K562 (cell line): ENCODE data around the gene ZNF441. TPM values are rescaled to one million over a fixed set of nuclear protein-coding genes. Genes with fewer than 3 reads are reported as not detected.
A peak's percentile ranks its signal among the peaks of the same experiment; 100 is the strongest.

ENCODE experiments used
- ATAC-seq: fragments of 200-7000 bp; cut with Tn5 transposase; 3 replicates; pipeline ENCODE4 v1.9.1; 2020; ENCODE audit warnings: moderate library complexity
- BruUV-seq: library from RNA; stranded (reverse); fragments of 400-500 nt; replicated peaks from 2 replicates; lab custom pipeline; 2021; lab: Mats Ljungman, UMichigan
- CTCF ChIA-PET: fragments of 300-600 bp; formaldehyde crosslinking; extraction: SDS; loops from one replicate; lab custom pipeline; 2021; ENCODE audit warnings: low intra/inter-chr PET ratio; lab: Yijun Ruan, JAX
- POLR2A ChIA-PET: fragments of 300-600, 350-650 bp; sonication (Branson Sonifier 250); formaldehyde crosslinking; extraction: SDS; loops from one replicate; lab custom pipeline; 2021; ENCODE audit warnings: antibody characterized with exemption, inconsistent platforms; lab: Yijun Ruan, JAX
- DNase-seq, 4 experiments: peaks; one replicate each; pipeline versions ENCODE4 v3.0.0 to v3.0.0-alpha.2; 2011 to 2018; ENCODE audit warnings: low spot score in 3 of 4, mixed read lengths in 3 of 4; ENCODE audit errors: extremely low read depth in 1 of 4
- FAIRE-seq: peaks from 2 replicates; lab custom pipeline; 2011; peaks lifted over from hg19 to GRCh38; lab: Jason Lieb, UNC
- H2AFZ ChIP-seq: 2 replicates; pipeline ENCODE4 v1.6.0; 2011; ENCODE audit warnings: low read depth, low read length, control low read depth, inconsistent platforms
- H3K27ac ChIP-seq: fragments of 200-600 bp; 3 replicates; pipeline ENCODE4 v1.8.0; 2011; ENCODE audit warnings: low read depth, mild to moderate bottlenecking, control low read depth, inconsistent platforms, low read length, moderate library complexity, mixed read lengths; ENCODE audit errors: extremely low read depth
- H3K27me3 ChIP-seq, 2 experiments: fragments of 300-600 bp in 1 of 2; 2 replicates in 1 of 2; 3 replicates in 1 of 2; pipeline versions ENCODE4 v1.6.0 to v1.8.0; 2011; ENCODE audit warnings: inconsistent platforms in 2 of 2, low read length in 2 of 2, mild to moderate bottlenecking in 1 of 2, mixed read lengths in 1 of 2, moderate library complexity in 1 of 2; ENCODE audit not compliant: control insufficient read depth in 2 of 2, insufficient read depth in 2 of 2
- H3K36me3 ChIP-seq: fragments of 300-600 bp; 3 replicates; pipeline ENCODE4 v1.8.0; 2011; ENCODE audit warnings: mild to moderate bottlenecking, low read length, inconsistent platforms; ENCODE audit not compliant: control insufficient read depth, insufficient read depth
- H3K4me1 ChIP-seq, 2 experiments: fragments of 200-600 bp in 1 of 2; replicated peaks in 1 of 2; 2 replicates in 1 of 2; 3 replicates in 1 of 2; pipeline versions ENCODE4 v1.5.1 to v1.8.0; 2011; ENCODE audit warnings: inconsistent platforms in 2 of 2, low read length in 2 of 2, mild to moderate bottlenecking in 1 of 2, mixed read lengths in 1 of 2, moderate library complexity in 1 of 2; ENCODE audit not compliant: control insufficient read depth in 2 of 2, insufficient read depth in 2 of 2
- H3K4me2 ChIP-seq: 2 replicates; pipeline ENCODE4 v1.6.1; 2011; ENCODE audit warnings: low read length, control low read depth, inconsistent platforms, mixed read lengths; ENCODE audit not compliant: insufficient read depth
- H3K4me3 ChIP-seq: fragments of 200-600 bp; sonication (generic), shearing (Covaris generic); 2 replicates; pipeline ENCODE4 v1.5.1; 2016; ENCODE audit warnings: control low read depth, inconsistent platforms
- H3K79me2 ChIP-seq: fragments of 200-600 bp; 3 replicates; pipeline ENCODE4 v1.8.0; 2011; ENCODE audit warnings: low read length, inconsistent platforms; ENCODE audit not compliant: control insufficient read depth, insufficient read depth
- H3K9ac ChIP-seq, 2 experiments: 2 replicates each; pipeline versions ENCODE4 v1.6.0 to v1.6.1; 2011; ENCODE audit warnings: low read depth in 2 of 2, low read length in 2 of 2, control low read depth in 1 of 2, inconsistent platforms in 1 of 2, mild to moderate bottlenecking in 1 of 2, mixed read lengths in 1 of 2; ENCODE audit not compliant: insufficient read depth in 1 of 2
- H3K9me1 ChIP-seq: one replicate; pipeline ENCODE4 v1.6.0; 2011; ENCODE audit warnings: inconsistent platforms, mild to moderate bottlenecking, low read length, moderate library complexity; ENCODE audit not compliant: control insufficient read depth, insufficient read depth
- H3K9me3 ChIP-seq: replicated peaks from 2 replicates; pipeline ENCODE4 v1.5.1; 2011; ENCODE audit warnings: low read depth, low read length, inconsistent platforms; ENCODE audit not compliant: control insufficient read depth, insufficient read depth
- H4K20me1 ChIP-seq: replicated peaks from 2 replicates; pipeline ENCODE4 v1.6.1; 2011; ENCODE audit warnings: low read length, inconsistent platforms, mixed read lengths; ENCODE audit not compliant: control insufficient read depth, insufficient read depth
- CBX3 ChIP-seq, 2 experiments: IDR thresholded peaks; 1 replicate in 1 of 2; 2 replicates in 1 of 2; pipeline ENCODE4 v1.6.1; 2012; ENCODE audit warnings: inconsistent platforms in 2 of 2, low read length in 2 of 2, borderline replicate concordance in 1 of 2, control low read depth in 1 of 2
- DACH1 ChIP-seq: fragments of 450-650 bp; IDR thresholded peaks from 2 replicates; pipeline ENCODE4 v1.6.1; 2018; ENCODE audit not compliant: partially characterized antibody
- DMBX1 ChIP-seq: fragments of 250-450 bp; sonication (Bioruptor Pico); IDR thresholded peaks from 2 replicates; pipeline ENCODE4 v1.8.0; 2022; ENCODE audit warnings: inconsistent platforms, mild to moderate bottlenecking, moderate library complexity, borderline replicate concordance
- DNMT1 ChIP-seq: fragments of 450-650 bp; IDR thresholded peaks from 2 replicates; pipeline ENCODE4 v1.6.1; 2016; ENCODE audit warnings: antibody characterized with exemption, mild to moderate bottlenecking
- ESRRA ChIP-seq: fragments of 450-650 bp; IDR thresholded peaks from 2 replicates; pipeline ENCODE4 v1.6.1; 2014; ENCODE audit warnings: low read depth, mild to moderate bottlenecking, moderate library complexity, borderline replicate concordance
- ETV1 ChIP-seq: fragments of 450-650 bp; conservative IDR thresholded peaks from 2 replicates; pipeline ENCODE4 v1.6.1; 2016; ENCODE audit warnings: missing genetic modification characterization, control low read depth, low read depth, missing compliant biosample characterization
- GTF2E2 ChIP-seq: fragments of 200-800 bp; sonication (Bioruptor generic); IDR thresholded peaks from 2 replicates; pipeline ENCODE4 v1.6.1; 2016; ENCODE audit warnings: missing genetic modification characterization, missing compliant biosample characterization
- HDAC6 ChIP-seq: IDR thresholded peaks from 2 replicates; pipeline ENCODE4 v1.6.1; 2012; ENCODE audit warnings: low read depth, mild to moderate bottlenecking, control low read depth, inconsistent platforms, low read length, moderate library complexity
- KLF1 ChIP-seq: fragments of 450-650 bp; IDR thresholded peaks from 2 replicates; pipeline ENCODE4 v1.6.1; 2016; ENCODE audit warnings: missing genetic modification characterization, missing compliant biosample characterization
- MAZ ChIP-seq, 2 experiments: fragments of 450-650 bp in 1 of 2; sonication (generic) in 1 of 2; formaldehyde crosslinking; IDR thresholded peaks in 1 of 2; conservative IDR thresholded peaks in 1 of 2; 2 replicates each; pipeline versions ENCODE4 v1.4.0 to v1.5.0; 2020; ENCODE audit warnings: mild to moderate bottlenecking in 1 of 2, missing genetic modification reagents in 1 of 2
- MCM2 ChIP-seq: fragments of 450-650 bp; IDR thresholded peaks from 2 replicates; pipeline ENCODE4 v1.6.1; 2017; ENCODE audit warnings: low read depth, mild to moderate bottlenecking
- MEF2A ChIP-seq: IDR thresholded peaks from 2 replicates; pipeline ENCODE4 v1.6.1; 2011; ENCODE audit warnings: low read depth, mild to moderate bottlenecking, low read length, moderate library complexity; ENCODE audit not compliant: control insufficient read depth
- NBN ChIP-seq: fragments of 450-650 bp; IDR thresholded peaks from 2 replicates; pipeline ENCODE4 v1.6.1; 2016; ENCODE audit warnings: low read depth, mild to moderate bottlenecking
- NUFIP1 ChIP-seq: fragments of 450-650 bp; IDR thresholded peaks from 2 replicates; pipeline ENCODE4 v1.6.1; 2018; ENCODE audit not compliant: partially characterized antibody
- SAFB2 ChIP-seq: fragments of 200-400 bp; formaldehyde crosslinking; IDR thresholded peaks from 2 replicates; pipeline ENCODE4 v1.6.1; 2018; ENCODE audit warnings: borderline replicate concordance, low read length, low read depth, moderate library complexity; ENCODE audit not compliant: severe bottlenecking
- SIN3A ChIP-seq, 2 experiments: fragments of 150-350 bp in 1 of 2; IDR thresholded peaks; 2 replicates each; pipeline ENCODE4 v1.6.1; 2011 to 2016; ENCODE audit warnings: borderline replicate concordance in 2 of 2, low read depth in 2 of 2, low read length in 2 of 2, mild to moderate bottlenecking in 2 of 2, moderate library complexity in 2 of 2; ENCODE audit not compliant: control insufficient read depth in 1 of 2
- TEAD4 ChIP-seq, 2 experiments: sonication (generic) in 1 of 2; formaldehyde crosslinking in 1 of 2; IDR thresholded peaks; 2 replicates each; pipeline versions ENCODE4 v1.6.1 to v1.8.0; 2012 to 2022; ENCODE audit warnings: borderline replicate concordance in 1 of 2, inconsistent platforms in 1 of 2, low read length in 1 of 2, mild to moderate bottlenecking in 1 of 2, missing genetic modification reagents in 1 of 2
- THAP7 ChIP-seq: fragments of 250-450 bp; sonication (Bioruptor Pico); IDR thresholded peaks from 2 replicates; pipeline ENCODE4 v1.5.0; 2021
- TRIM28 ChIP-seq: fragments of 450-650 bp; IDR thresholded peaks from 2 replicates; pipeline ENCODE4 v1.6.1; 2017
- ZNF75A ChIP-seq: fragments of 450-650 bp; formaldehyde crosslinking; IDR thresholded peaks from 2 replicates; pipeline ENCODE4 v1.4.0; 2020; ENCODE audit warnings: mild to moderate bottlenecking
- ZNF830 ChIP-seq: fragments of 250-450 bp; sonication (Bioruptor Pico); IDR thresholded peaks from 2 replicates; pipeline ENCODE4 v1.5.0; 2021; ENCODE audit warnings: mild to moderate bottlenecking
- WGBS: fragments of 100-300 bp; shearing (Covaris generic); methylation state at CpG from one replicate; pipeline ENCODE4 v1.1.6; 2016; ENCODE audit warnings: low coverage, mixed read lengths; ENCODE audit not compliant: insufficient coverage; ENCODE audit errors: missing lambda C conversion rate; 5-methylcytosine and 5-hydroxymethylcytosine counted together
- in situ Hi-C: fragments of 300-500 bp; cut with MboI; formaldehyde crosslinking; loops from 4 replicates; pipeline ENCODE4 v1.15.0; 2018; ENCODE audit warnings: inconsistent platforms, mixed read lengths
- intact Hi-C: fragments of 100-400 bp; cut with micrococcal nuclease; formaldehyde crosslinking; loops from 2 replicates; pipeline ENCODE4 v1.14.2; 2022
- polyA plus RNA-seq, 8 experiments: library from polyadenylated mRNA; depleted of rRNA in 4 of 8; stranded (reverse) in 5 of 8; unstranded in 3 of 8; fragments of >200 nt; fragmentation: Nextera tagmentation in 2 of 8; fragmentation: Illumina TruSeq in 1 of 8; extraction: Ambion mirVana in 2 of 8; extraction: Trizol in 1 of 8; gene quantifications; 2 replicates each; pipeline versions ENCODE4 v1.2.1 to v1.2.3, GENCODE V29; 2011 to 2014; ENCODE audit warnings: inconsistent platforms in 1 of 8, missing spikeins in 1 of 8
- total RNA-seq, 7 experiments: library from RNA; depleted of rRNA in 6 of 7; stranded (reverse); fragments of >200 nt in 6 of 7; fragmentation: Illumina TruSeq in 2 of 7; extraction: Trizol in 2 of 7; gene quantifications; 2 replicates each; pipeline versions ENCODE4 v1.2.1 to v1.2.3, GENCODE V29; 2011 to 2021; ENCODE audit warnings: low replicate concordance in 1 of 7
- TF ChIP-seq, protein P1 (sequence below): fragments of 150-350 bp; conservative IDR thresholded peaks from 2 replicates; pipeline ENCODE4 v1.6.1; 2014; ENCODE audit warnings: low read length

Gene ZNF441
- total and polyA plus RNA-seq, 9 of the 15 experiments (the other 6 are each of a cell fraction or from before 2014, with no cell fraction given), result 1.9 to 14.0 (median 7.8) TPM

- H4K20me1 ChIP-seq, result no peaks in the 10 kb centered on the region
- no peak overlapping the region for H3K9ac ChIP-seq
- BruUV-seq, result no TSS peak
- no peaks in the 10 kb centered on the region for H3K4me1 ChIP-seq
- POLR2A ChIA-PET, result no interaction called here
- CTCF ChIA-PET, result no interaction called here
- H2AFZ ChIP-seq, result no peak overlapping the region
- no peaks in the 10 kb centered on the region for H3K79me2 ChIP-seq
- H3K4me3 ChIP-seq, result no peak overlapping the region
- intact Hi-C loops (no loop called here), in situ Hi-C loops (no loop called here)
- 18% methylated on average over 1 of the region's 1 CpG for WGBS
- ATAC-seq, result no peak
- H3K9me3 ChIP-seq, result peaks cover 10% of the 10 kb centered on the region
- no peak for DNase-seq
- no peak overlapping the region for H3K4me2 ChIP-seq
- no peaks in the 10 kb centered on the region for H3K36me3 ChIP-seq
- no peaks in the 10 kb centered on the region for H3K9me1 ChIP-seq
- no peak overlapping the region for H3K27ac ChIP-seq
- no peak for FAIRE-seq
- H3K27me3 ChIP-seq, result no peaks in the 10 kb centered on the region
- TF ChIP-seq NUFIP1 (no peak), ZNF75A (CRISPR knock-in tag) (peak; percentile 96), CBX3 (IDR thresholded peaks at IDR 0.05; ENCODE audit: borderline replicate concordance in 1 of 2, low read length in 2 of 2) (0 out of 3 replicates have a peak, but pooled peaks of 1 of the 2 experiments have one; percentile 20), DACH1 (no peak), MAZ (CRISPR knock-in tag; conservative IDR thresholded peaks at IDR 0.05 in 1 of 2, IDR thresholded peaks at IDR 0.05 in 1 of 2) (no peak), SAFB2 (no peak), TEAD4 (IDR thresholded peaks at IDR 0.05; ENCODE audit: low read length) (no peak), TEAD4 (CRISPR knock-in tag; IDR thresholded peaks at IDR 0.05; ENCODE audit: borderline replicate concordance) (no peak), SIN3A (IDR thresholded peaks at IDR 0.05; ENCODE audit: borderline replicate concordance in 2 of 2, control insufficient read depth in 1 of 2, low read depth in 2 of 2, low read length in 2 of 2) (no peak), DNMT1 (no peak), ESRRA (no peak), ETV1 (no peak), TRIM28 (peak; percentile 89), NBN (no peak), MCM2 (no peak), KLF1 (tag) (no peak), THAP7 (CRISPR knock-in tag) (no peak), HDAC6 (no peak), DMBX1 (no peak), GTF2E2 (tag) (no peak), ZNF830 (CRISPR knock-in tag) (no peak), MEF2A (no peak)
- TF ChIP-seq, protein P1, sequence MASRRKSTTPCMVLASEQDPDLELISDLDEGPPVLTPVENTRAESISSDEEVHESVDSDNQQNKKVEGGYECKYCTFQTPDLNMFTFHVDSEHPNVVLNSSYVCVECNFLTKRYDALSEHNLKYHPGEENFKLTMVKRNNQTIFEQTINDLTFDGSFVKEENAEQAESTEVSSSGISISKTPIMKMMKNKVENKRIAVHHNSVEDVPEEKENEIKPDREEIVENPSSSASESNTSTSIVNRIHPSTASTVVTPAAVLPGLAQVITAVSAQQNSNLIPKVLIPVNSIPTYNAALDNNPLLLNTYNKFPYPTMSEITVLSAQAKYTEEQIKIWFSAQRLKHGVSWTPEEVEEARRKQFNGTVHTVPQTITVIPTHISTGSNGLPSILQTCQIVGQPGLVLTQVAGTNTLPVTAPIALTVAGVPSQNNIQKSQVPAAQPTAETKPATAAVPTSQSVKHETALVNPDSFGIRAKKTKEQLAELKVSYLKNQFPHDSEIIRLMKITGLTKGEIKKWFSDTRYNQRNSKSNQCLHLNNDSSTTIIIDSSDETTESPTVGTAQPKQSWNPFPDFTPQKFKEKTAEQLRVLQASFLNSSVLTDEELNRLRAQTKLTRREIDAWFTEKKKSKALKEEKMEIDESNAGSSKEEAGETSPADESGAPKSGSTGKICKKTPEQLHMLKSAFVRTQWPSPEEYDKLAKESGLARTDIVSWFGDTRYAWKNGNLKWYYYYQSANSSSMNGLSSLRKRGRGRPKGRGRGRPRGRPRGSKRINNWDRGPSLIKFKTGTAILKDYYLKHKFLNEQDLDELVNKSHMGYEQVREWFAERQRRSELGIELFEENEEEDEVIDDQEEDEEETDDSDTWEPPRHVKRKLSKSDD, result no peak
Measured at GRCh38 chr19:11756965-11757364, 9.8 kb upstream of the ZNF441 start.
